Measurements from ENCODE around the gene CAVIN1. TPM values are rescaled to one million over a fixed set of nuclear protein-coding genes. Genes with fewer than 3 reads are reported as not detected.
"Not testable (repeated sequence)": the region's sequence is repeated elsewhere in the genome, so short reads cannot be mapped to it uniquely, and the experiment has no call there.

Gene CAVIN1
- polyA plus RNA-seq, 3 donors, result 0.01 TPM; not detected in 2

DNA sequence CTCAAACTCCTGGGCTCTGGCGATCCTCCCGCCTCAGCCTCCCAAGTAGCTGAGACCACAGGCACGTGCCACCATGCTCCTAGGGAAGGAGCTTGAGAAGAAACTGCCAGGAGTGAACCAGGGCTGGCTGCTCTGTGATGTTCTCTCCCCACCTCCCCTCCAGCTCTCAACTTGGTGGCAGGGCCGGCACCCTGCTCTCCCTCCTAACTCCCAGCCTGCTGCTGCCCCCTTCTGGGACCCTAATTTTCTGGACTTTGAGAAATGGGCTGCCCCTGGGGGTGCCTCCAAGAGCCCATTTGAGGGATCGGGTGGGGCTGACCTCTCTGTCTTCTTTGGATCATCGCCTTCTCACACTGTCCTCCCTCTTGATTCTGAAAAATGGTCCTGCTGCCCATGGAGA lies 19.9 kb downstream of the CAVIN1 start:
- Histone ChIP-seq H3K4me3 (replicated peaks in 1 of 3; ENCODE audit: low read depth in 2 of 3, low read length in 3 of 3) (no peak overlapping the region), H4K20me1 (ENCODE audit: insufficient read depth, low read length) (no peaks in the 10 kb centered on the region), H3K79me2 (ENCODE audit: insufficient read depth, low read length) (no peaks in the 10 kb centered on the region), H3K9ac (ENCODE audit: insufficient read depth, low read length, poor library complexity, severe bottlenecking) (no peak overlapping the region), H2AFZ (ENCODE audit: insufficient read depth, low read depth, low read length, poor library complexity, severe bottlenecking) (no peak overlapping the region), H3K36me3 (replicated peaks in 1 of 2; ENCODE audit: control insufficient read depth in 1 of 2, insufficient read depth in 2 of 2, low read length in 2 of 2) (no peaks in the 10 kb centered on the region), H3K4me2 (replicated peaks; ENCODE audit: extremely low read depth, low read length, poor library complexity, severe bottlenecking) (no peak overlapping the region), H3K27ac (ENCODE audit: low read depth in 1 of 2, low read length in 2 of 2) (no peak overlapping the region), H3K9me3 (replicated peaks in 1 of 2; ENCODE audit: control insufficient read depth in 1 of 2, insufficient read depth in 1 of 2, low read length in 2 of 2) (no peaks in the 10 kb centered on the region), H3K4me1 (ENCODE audit: control insufficient read depth in 1 of 2, insufficient read depth in 2 of 2, low read length in 2 of 2) (peaks cover 14 to 17% of the 10 kb centered on the region in 2 donors), H3K27me3 (ENCODE audit: control insufficient read depth in 2 of 2, insufficient read depth in 2 of 2, low read length in 2 of 2) (peaks cover 0 to 7% of the 10 kb centered on the region in 2 donors)
- no peak for DNase-seq
- Mint-ChIP-seq H3K27me3 (ENCODE audit: low read depth in 3 of 3) (peaks cover 9 to 17% (median 13%) of the 10 kb centered on the region in 3 donors), H3K9me3 (peaks cover 0 to 2% (median 0%) of the 10 kb centered on the region in 7 donors), H3K4me3 (peak overlapping the region in 1 of 2 donors; percentile 12), H3K4me1 (peaks cover 20% of the 10 kb centered on the region), H3K36me3 (no peaks in the 10 kb centered on the region), H3K27ac (peak overlapping the region in 1 of 7 donors; percentile 13)
- intact Hi-C loops (cut with micrococcal nuclease), result loop anchor here in 1 of 2 donors (5.0 kb wide), 1 partner anchor 41 kb away; no protein-coding TSS in a partner anchor
- 64% methylated on average over 4 of the region's 6 CpGs for WGBS (ENCODE audit: insufficient coverage)
- TF ChIP-seq, protein P1, sequence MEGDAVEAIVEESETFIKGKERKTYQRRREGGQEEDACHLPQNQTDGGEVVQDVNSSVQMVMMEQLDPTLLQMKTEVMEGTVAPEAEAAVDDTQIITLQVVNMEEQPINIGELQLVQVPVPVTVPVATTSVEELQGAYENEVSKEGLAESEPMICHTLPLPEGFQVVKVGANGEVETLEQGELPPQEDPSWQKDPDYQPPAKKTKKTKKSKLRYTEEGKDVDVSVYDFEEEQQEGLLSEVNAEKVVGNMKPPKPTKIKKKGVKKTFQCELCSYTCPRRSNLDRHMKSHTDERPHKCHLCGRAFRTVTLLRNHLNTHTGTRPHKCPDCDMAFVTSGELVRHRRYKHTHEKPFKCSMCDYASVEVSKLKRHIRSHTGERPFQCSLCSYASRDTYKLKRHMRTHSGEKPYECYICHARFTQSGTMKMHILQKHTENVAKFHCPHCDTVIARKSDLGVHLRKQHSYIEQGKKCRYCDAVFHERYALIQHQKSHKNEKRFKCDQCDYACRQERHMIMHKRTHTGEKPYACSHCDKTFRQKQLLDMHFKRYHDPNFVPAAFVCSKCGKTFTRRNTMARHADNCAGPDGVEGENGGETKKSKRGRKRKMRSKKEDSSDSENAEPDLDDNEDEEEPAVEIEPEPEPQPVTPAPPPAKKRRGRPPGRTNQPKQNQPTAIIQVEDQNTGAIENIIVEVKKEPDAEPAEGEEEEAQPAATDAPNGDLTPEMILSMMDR (IDR thresholded peaks at IDR 0.05), result no peak

DNA sequence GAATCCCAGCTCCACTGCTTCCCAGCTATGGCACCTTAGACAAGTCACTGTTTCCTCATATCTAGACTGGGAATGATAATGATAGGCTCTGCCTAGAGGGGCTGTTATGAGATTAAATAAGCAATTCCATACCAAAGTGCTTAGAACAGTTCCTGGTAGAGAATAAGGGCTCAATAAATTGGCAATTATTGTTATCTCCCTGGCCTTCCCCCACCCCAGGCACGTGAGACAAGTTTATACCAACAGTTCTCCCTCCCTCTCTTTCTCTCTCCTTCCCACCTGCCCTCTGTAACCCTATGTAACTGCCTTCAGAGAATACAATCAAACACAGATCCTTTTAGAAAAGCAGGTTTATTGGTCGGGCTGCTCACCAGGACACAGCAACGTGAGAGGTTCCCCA lies 20.9 kb downstream of the CAVIN1 start:
- H3K36me3 Mint-ChIP-seq, result no peaks in the 10 kb centered on the region
- H3K27ac Mint-ChIP-seq, result peak overlapping the region in 1 of 7 donors; percentile 46

DNA sequence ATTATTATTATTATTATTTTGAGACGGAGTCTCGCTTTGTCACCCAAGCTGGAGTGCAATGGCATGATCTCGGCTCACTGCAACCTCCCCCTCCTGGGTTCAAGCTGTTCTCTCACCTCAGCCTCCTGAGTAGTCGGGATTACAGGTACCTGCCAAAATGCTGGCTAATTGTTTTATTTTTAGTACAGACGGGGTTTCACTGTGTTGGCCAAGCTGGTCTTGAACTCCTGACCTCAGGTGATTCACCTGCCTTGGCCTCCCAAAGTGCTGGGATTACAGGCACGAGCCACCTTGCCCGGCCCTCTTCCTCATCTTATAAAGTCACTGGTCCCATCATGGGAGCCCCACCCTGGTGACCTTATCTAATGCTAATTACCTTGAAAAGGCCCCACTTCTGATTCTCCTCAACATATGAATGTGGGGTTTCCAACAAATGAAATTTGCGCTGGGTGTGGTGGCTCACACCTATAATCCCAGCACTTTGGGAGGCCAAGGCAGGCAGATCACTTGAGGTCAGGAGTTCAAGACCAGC lies 22.1 kb downstream of the CAVIN1 start:
- peaks cover 8 to 17% (median 15%) of the 10 kb centered on the region in 3 donors for H3K27me3 Mint-ChIP-seq (ENCODE audit: low read depth in 3 of 3)
- H3K9ac ChIP-seq (ENCODE audit: insufficient read depth, low read length, poor library complexity, severe bottlenecking); H3K4me1 Mint-ChIP-seq; H3K4me3 ChIP-seq (replicated peaks in 1 of 3; ENCODE audit: low read depth in 2 of 3, low read length in 3 of 3); H3K4me1 ChIP-seq (ENCODE audit: control insufficient read depth in 1 of 2, insufficient read depth in 2 of 2, low read length in 2 of 2); H3K36me3 ChIP-seq (replicated peaks in 1 of 2; ENCODE audit: control insufficient read depth in 1 of 2, insufficient read depth in 2 of 2, low read length in 2 of 2); H3K36me3 Mint-ChIP-seq; DNase-seq; H2AFZ ChIP-seq (ENCODE audit: insufficient read depth, low read depth, low read length, poor library complexity, severe bottlenecking); H3K4me3 Mint-ChIP-seq; H3K9me3 ChIP-seq (replicated peaks in 1 of 2; ENCODE audit: control insufficient read depth in 1 of 2, insufficient read depth in 1 of 2, low read length in 2 of 2); H4K20me1 ChIP-seq (ENCODE audit: insufficient read depth, low read length); H3K79me2 ChIP-seq (ENCODE audit: insufficient read depth, low read length); H3K9me3 Mint-ChIP-seq; H3K27ac ChIP-seq (ENCODE audit: low read depth in 1 of 2, low read length in 2 of 2); H3K27ac Mint-ChIP-seq; H3K27me3 ChIP-seq (ENCODE audit: control insufficient read depth in 2 of 2, insufficient read depth in 2 of 2, low read length in 2 of 2); H3K4me2 ChIP-seq (replicated peaks; ENCODE audit: extremely low read depth, low read length, poor library complexity, severe bottlenecking): not testable (repeated sequence)
- intact Hi-C loops (cut with micrococcal nuclease), result loop anchor here in 1 of 2 donors (5.0 kb wide), 1 partner anchor 39 kb away; no protein-coding TSS in a partner anchor
- 100% methylated on average over 3 of the region's 8 CpGs for WGBS (ENCODE audit: insufficient coverage)

More for the DNA sequence above, 20.9 kb downstream of the CAVIN1 start:
- H3K27me3 Mint-ChIP-seq (ENCODE audit: low read depth in 3 of 3), result peaks cover 9 to 15% (median 15%) of the 10 kb centered on the region in 3 donors
- Histone ChIP-seq H3K27ac (ENCODE audit: low read depth in 1 of 2, low read length in 2 of 2) (no peak overlapping the region), H3K36me3 (replicated peaks in 1 of 2; ENCODE audit: control insufficient read depth in 1 of 2, insufficient read depth in 2 of 2, low read length in 2 of 2) (no peaks in the 10 kb centered on the region), H3K9ac (ENCODE audit: insufficient read depth, low read length, poor library complexity, severe bottlenecking) (no peak overlapping the region), H3K9me3 (replicated peaks in 1 of 2; ENCODE audit: control insufficient read depth in 1 of 2, insufficient read depth in 1 of 2, low read length in 2 of 2) (no peaks in the 10 kb centered on the region), H3K79me2 (ENCODE audit: insufficient read depth, low read length) (no peaks in the 10 kb centered on the region), H2AFZ (ENCODE audit: insufficient read depth, low read depth, low read length, poor library complexity, severe bottlenecking) (no peak overlapping the region), H4K20me1 (ENCODE audit: insufficient read depth, low read length) (no peaks in the 10 kb centered on the region), H3K4me1 (ENCODE audit: control insufficient read depth in 1 of 2, insufficient read depth in 2 of 2, low read length in 2 of 2) (peaks cover 11 to 13% of the 10 kb centered on the region in 2 donors), H3K4me2 (replicated peaks; ENCODE audit: extremely low read depth, low read length, poor library complexity, severe bottlenecking) (no peak overlapping the region), H3K27me3 (ENCODE audit: control insufficient read depth in 2 of 2, insufficient read depth in 2 of 2, low read length in 2 of 2) (peaks cover 0 to 7% of the 10 kb centered on the region in 2 donors), H3K4me3 (replicated peaks in 1 of 3; ENCODE audit: low read depth in 2 of 3, low read length in 3 of 3) (no peak overlapping the region)
- H3K4me1 Mint-ChIP-seq, result peaks cover 14% of the 10 kb centered on the region
- intact Hi-C loops (cut with micrococcal nuclease), result loop anchor here in 1 of 2 donors (5.0 kb wide), 1 partner anchor 40 kb away; no protein-coding TSS in a partner anchor
- TF ChIP-seq, protein P1 (IDR thresholded peaks at IDR 0.05), result no peak
- WGBS (ENCODE audit: insufficient coverage), result 72% methylated on average over 3 of the region's 3 CpGs
- no peak for DNase-seq
- peaks cover 0 to 2% (median 0%) of the 10 kb centered on the region in 7 donors for H3K9me3 Mint-ChIP-seq
- H3K4me3 Mint-ChIP-seq, result no peak overlapping the region
